ENCODE data around the gene DLGAP1.
A peak's percentile ranks its signal among the peaks of the same experiment; 100 is the strongest.

Gene DLGAP1

DNA sequence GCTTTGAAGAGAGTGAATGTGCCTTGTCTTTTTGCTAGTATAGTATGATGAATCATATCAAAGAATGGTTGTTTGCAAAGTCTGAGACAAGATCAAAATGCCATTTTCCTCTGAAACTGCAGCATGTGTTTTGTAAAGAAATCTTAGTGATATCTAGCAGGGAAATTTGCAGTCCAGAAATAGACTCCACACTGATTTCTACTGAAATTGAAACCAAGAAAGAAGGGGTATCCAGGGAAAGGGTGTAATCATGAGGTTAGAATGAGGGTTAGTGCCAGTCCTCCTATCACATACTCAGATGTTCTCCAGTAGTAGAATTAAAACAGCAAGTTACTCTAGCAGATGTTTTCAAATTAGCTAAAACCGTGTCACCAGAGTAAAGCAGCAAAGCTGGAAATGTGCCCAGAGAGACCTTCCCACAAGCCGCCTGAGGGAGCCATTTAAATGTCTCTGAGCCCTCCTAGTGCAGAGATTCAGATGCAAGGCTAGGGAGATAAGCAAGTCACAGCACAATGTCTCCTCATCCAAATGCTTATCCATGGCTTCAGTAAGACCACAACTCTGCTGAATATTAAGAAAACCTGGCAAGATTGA is 4.9 kb downstream of the DLGAP1 start:
- TF ChIP-seq, protein P1, sequence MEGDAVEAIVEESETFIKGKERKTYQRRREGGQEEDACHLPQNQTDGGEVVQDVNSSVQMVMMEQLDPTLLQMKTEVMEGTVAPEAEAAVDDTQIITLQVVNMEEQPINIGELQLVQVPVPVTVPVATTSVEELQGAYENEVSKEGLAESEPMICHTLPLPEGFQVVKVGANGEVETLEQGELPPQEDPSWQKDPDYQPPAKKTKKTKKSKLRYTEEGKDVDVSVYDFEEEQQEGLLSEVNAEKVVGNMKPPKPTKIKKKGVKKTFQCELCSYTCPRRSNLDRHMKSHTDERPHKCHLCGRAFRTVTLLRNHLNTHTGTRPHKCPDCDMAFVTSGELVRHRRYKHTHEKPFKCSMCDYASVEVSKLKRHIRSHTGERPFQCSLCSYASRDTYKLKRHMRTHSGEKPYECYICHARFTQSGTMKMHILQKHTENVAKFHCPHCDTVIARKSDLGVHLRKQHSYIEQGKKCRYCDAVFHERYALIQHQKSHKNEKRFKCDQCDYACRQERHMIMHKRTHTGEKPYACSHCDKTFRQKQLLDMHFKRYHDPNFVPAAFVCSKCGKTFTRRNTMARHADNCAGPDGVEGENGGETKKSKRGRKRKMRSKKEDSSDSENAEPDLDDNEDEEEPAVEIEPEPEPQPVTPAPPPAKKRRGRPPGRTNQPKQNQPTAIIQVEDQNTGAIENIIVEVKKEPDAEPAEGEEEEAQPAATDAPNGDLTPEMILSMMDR (IDR thresholded peaks at IDR 0.05; ENCODE audit: insufficient read depth, low read length, poor library complexity, severe bottlenecking) = peak; percentile 21
- H3K36me3 ChIP-seq (ENCODE audit: control insufficient read depth, insufficient read depth, low read length) = no peaks in the 10 kb centered on the region
- no peak overlapping the region for H3K4me3 ChIP-seq (replicated peaks; ENCODE audit: low read depth, low read length)
- no peak for DNase-seq (ENCODE audit: extremely low read depth, insufficient read length)
- H3K27me3 ChIP-seq (replicated peaks; ENCODE audit: control insufficient read depth, insufficient read depth, low read length) = no peaks in the 10 kb centered on the region

GRCh38 chr18:4445902-4446301 is 9.2 kb downstream of the DLGAP1 start:
- TF ChIP-seq, protein P1 (IDR thresholded peaks at IDR 0.05; ENCODE audit: insufficient read depth, low read length, poor library complexity, severe bottlenecking) = no peak
- H3K4me3 ChIP-seq (replicated peaks; ENCODE audit: low read depth, low read length) = no peak overlapping the region
- DNase-seq (ENCODE audit: extremely low read depth, insufficient read length) = no peak

GRCh38 chr18:4444306-4444705 is 10.8 kb downstream of the DLGAP1 start:
- H3K27me3 ChIP-seq (replicated peaks; ENCODE audit: control insufficient read depth, insufficient read depth, low read length) = no peaks in the 10 kb centered on the region
- TF ChIP-seq, protein P1 (IDR thresholded peaks at IDR 0.05; ENCODE audit: insufficient read depth, low read length, poor library complexity, severe bottlenecking) = no peak
- DNase-seq (ENCODE audit: extremely low read depth, insufficient read length) = no peak
- no peak overlapping the region for H3K4me3 ChIP-seq (replicated peaks; ENCODE audit: low read depth, low read length)
- no peaks in the 10 kb centered on the region for H3K36me3 ChIP-seq (ENCODE audit: control insufficient read depth, insufficient read depth, low read length)

More at GRCh38 chr18:4445902-4446301, 9.2 kb downstream of the DLGAP1 start:
- Histone ChIP-seq H3K36me3 (ENCODE audit: control insufficient read depth, insufficient read depth, low read length) (no peaks in the 10 kb centered on the region), H3K27me3 (replicated peaks; ENCODE audit: control insufficient read depth, insufficient read depth, low read length) (no peaks in the 10 kb centered on the region)

DNA sequence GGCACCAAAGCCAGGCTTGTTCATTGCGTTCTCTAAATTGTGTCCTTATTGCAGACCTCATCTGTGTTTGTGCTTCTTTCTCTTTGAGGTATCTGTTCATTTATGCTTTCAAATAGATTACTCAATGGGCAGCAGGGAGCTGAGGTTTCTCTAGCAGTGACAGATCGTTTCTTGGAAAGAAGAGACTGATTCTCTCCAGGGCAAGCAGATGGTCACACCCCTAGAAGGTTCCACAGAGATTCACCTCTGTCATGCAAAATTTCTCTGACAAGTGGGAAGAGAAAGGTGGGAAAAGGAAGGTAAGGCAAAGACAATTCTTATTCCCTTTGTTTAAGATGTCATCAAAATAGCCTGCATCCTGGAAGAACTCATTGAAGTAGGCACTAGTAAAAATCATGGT is 14.0 kb downstream of the DLGAP1 start:
- Histone ChIP-seq H3K4me3 (replicated peaks; ENCODE audit: low read depth, low read length) (no peak overlapping the region), H3K27me3 (replicated peaks; ENCODE audit: control insufficient read depth, insufficient read depth, low read length) (no peaks in the 10 kb centered on the region), H3K36me3 (ENCODE audit: control insufficient read depth, insufficient read depth, low read length) (no peaks in the 10 kb centered on the region)
- TF ChIP-seq, protein P1 (IDR thresholded peaks at IDR 0.05; ENCODE audit: insufficient read depth, low read length, poor library complexity, severe bottlenecking) = no peak
- DNase-seq (ENCODE audit: extremely low read depth, insufficient read length) = no peak

- no peaks in the 10 kb centered on the region for H3K27me3 ChIP-seq (replicated peaks; ENCODE audit: control insufficient read depth, insufficient read depth, low read length)
- TF ChIP-seq, protein P1 (IDR thresholded peaks at IDR 0.05; ENCODE audit: insufficient read depth, low read length, poor library complexity, severe bottlenecking) = no peak
- H3K4me3 ChIP-seq (replicated peaks; ENCODE audit: low read depth, low read length) = no peak overlapping the region
- DNase-seq (ENCODE audit: extremely low read depth, insufficient read length) = no peak
- no peaks in the 10 kb centered on the region for H3K36me3 ChIP-seq (ENCODE audit: control insufficient read depth, insufficient read depth, low read length)
These were observed 16.2 kb downstream of the DLGAP1 start for GRCh38 chr18:4438938-4439337.

GRCh38 chr18:4433717-4434116 is 21.4 kb downstream of the DLGAP1 start:
- H3K27me3 ChIP-seq (replicated peaks; ENCODE audit: control insufficient read depth, insufficient read depth, low read length) = no peaks in the 10 kb centered on the region
- DNase-seq (ENCODE audit: extremely low read depth, insufficient read length) = peak; percentile 34
- no peaks in the 10 kb centered on the region for H3K36me3 ChIP-seq (ENCODE audit: control insufficient read depth, insufficient read depth, low read length)
- no peak overlapping the region for H3K4me3 ChIP-seq (replicated peaks; ENCODE audit: low read depth, low read length)
- TF ChIP-seq, protein P1 (IDR thresholded peaks at IDR 0.05; ENCODE audit: insufficient read depth, low read length, poor library complexity, severe bottlenecking) = no peak

Data from GM06990 (cell line).